HepG2 (cell line): Measurements from ENCODE around the gene NDUFB8. TPM values are rescaled to one million over a fixed set of nuclear protein-coding genes. Genes with fewer than 3 reads are reported as not detected.

ENCODE experiments used
- ATAC-seq: fragments of 200-7000 bp; cut with Tn5 transposase; 3 replicates; pipeline ENCODE4 v1.9.1; 2020; ENCODE audit warnings: mild to moderate bottlenecking, moderate library complexity
- BruUV-seq: library from RNA; stranded (reverse); fragments of 400-500 nt; replicated peaks from 2 replicates; lab custom pipeline; 2021; lab: Mats Ljungman, UMichigan
- CTCF ChIA-PET: fragments of 300-600 bp; formaldehyde crosslinking; extraction: SDS; loops from one replicate; lab custom pipeline; 2021; ENCODE audit warnings: low total read pairs, inconsistent platforms, low intra/inter-chr PET ratio; lab: Yijun Ruan, JAX
- POLR2A ChIA-PET: fragments of 350-600 bp; sonication (Branson Sonifier 250); formaldehyde crosslinking; loops from one replicate; lab custom pipeline; 2020; ENCODE audit warnings: antibody characterized with exemption, inconsistent platforms; lab: Yijun Ruan, JAX
- DNase-seq: peaks from one replicate; pipeline ENCODE4 v3.0.0-alpha.2; 2015; ENCODE audit warnings: low spot score
- FAIRE-seq: peaks from 3 replicates; lab custom pipeline; 2011; peaks lifted over from hg19 to GRCh38; lab: Jason Lieb, UNC
- H2AFZ ChIP-seq: one replicate; pipeline ENCODE4 v1.6.1; 2011; ENCODE audit warnings: low read length, inconsistent platforms
- H3K27ac ChIP-seq: fragments of 300-600 bp; 3 replicates; pipeline ENCODE4 v1.8.0; 2011; ENCODE audit warnings: mixed run types, mild to moderate bottlenecking, mixed read lengths, low read length, inconsistent platforms; ENCODE audit not compliant: insufficient read depth; ENCODE audit errors: extremely low read length
- H3K27me3 ChIP-seq, 2 experiments: fragments of 200-600 bp in 1 of 2; 2 replicates in 1 of 2; 3 replicates in 1 of 2; pipeline versions ENCODE4 v1.6.0 to v1.8.0; 2011; ENCODE audit warnings: low read length in 2 of 2, mild to moderate bottlenecking in 2 of 2, moderate library complexity in 2 of 2, inconsistent platforms in 1 of 2; ENCODE audit not compliant: insufficient read depth in 2 of 2, control insufficient read depth in 1 of 2
- H3K36me3 ChIP-seq, 2 experiments: fragments of 200-600 bp in 1 of 2; replicated peaks in 1 of 2; 2 replicates in 1 of 2; 3 replicates in 1 of 2; pipeline versions ENCODE4 v1.5.1 to v1.8.0; 2011; ENCODE audit warnings: low read length in 2 of 2, inconsistent platforms in 1 of 2; ENCODE audit not compliant: insufficient read depth in 2 of 2, control insufficient read depth in 1 of 2
- H3K4me1 ChIP-seq: 2 replicates; pipeline ENCODE4 v1.5.1; 2012; ENCODE audit warnings: low read length, inconsistent platforms; ENCODE audit not compliant: insufficient read depth
- H3K4me2 ChIP-seq: 2 replicates; pipeline ENCODE4 v1.6.0; 2011; ENCODE audit warnings: low read depth, low read length, inconsistent platforms
- H3K4me3 ChIP-seq, 3 experiments: fragments of 200-600 bp in 1 of 3; sonication (generic), shearing (Covaris generic) in 1 of 3; replicated peaks in 1 of 3; 2 replicates each; pipeline ENCODE4 v1.5.1; 2011 to 2016; ENCODE audit warnings: low read length in 3 of 3, inconsistent platforms in 2 of 3, low read depth in 2 of 3, mild to moderate bottlenecking in 2 of 3, control low read depth in 1 of 3, mixed read lengths in 1 of 3; ENCODE audit not compliant: insufficient read depth in 1 of 3
- H3K79me2 ChIP-seq: one replicate; pipeline ENCODE4 v1.6.1; 2011; ENCODE audit warnings: low read length, inconsistent platforms; ENCODE audit not compliant: insufficient read depth
- H3K9ac ChIP-seq: 2 replicates; pipeline ENCODE4 v1.6.0; 2011; ENCODE audit warnings: mild to moderate bottlenecking, low read depth, low read length, inconsistent platforms; ENCODE audit not compliant: insufficient read depth
- H3K9me3 ChIP-seq: 2 replicates; pipeline ENCODE4 v1.5.1; 2012; ENCODE audit warnings: mild to moderate bottlenecking, low read length
- H4K20me1 ChIP-seq: 2 replicates; pipeline ENCODE4 v1.6.0; 2011; ENCODE audit warnings: inconsistent platforms, mild to moderate bottlenecking, low read length, moderate library complexity; ENCODE audit not compliant: insufficient read depth
- AKAP8 ChIP-seq: sonication (generic); formaldehyde crosslinking; IDR thresholded peaks from 2 replicates; pipeline ENCODE4 v1.5.1; 2020; ENCODE audit warnings: mild to moderate bottlenecking, missing genetic modification reagents
- ARNT ChIP-seq: fragments of 450-650 bp; IDR thresholded peaks from 2 replicates; pipeline ENCODE4 v1.6.1; 2017
- CAMTA2 ChIP-seq: sonication (generic); formaldehyde crosslinking; IDR thresholded peaks from 2 replicates; pipeline ENCODE4 v1.4.0; 2020; ENCODE audit warnings: mild to moderate bottlenecking, missing genetic modification reagents, borderline replicate concordance
- CHD4 ChIP-seq: fragments of 200-600 bp; sonication (generic); IDR thresholded peaks from 2 replicates; pipeline ENCODE4 v1.7.0; 2017; ENCODE audit warnings: mild to moderate bottlenecking, low read length, borderline replicate concordance
- FOXK1 ChIP-seq: sonication (generic); formaldehyde crosslinking; IDR thresholded peaks from 2 replicates; pipeline ENCODE4 v1.4.0; 2020; ENCODE audit warnings: low read depth, missing genetic modification reagents, borderline replicate concordance
- HINFP ChIP-seq: sonication (generic); formaldehyde crosslinking; IDR thresholded peaks from 2 replicates; pipeline ENCODE4 v1.4.0; 2020; ENCODE audit warnings: low read depth, mild to moderate bottlenecking, missing genetic modification reagents
- NFYB ChIP-seq: sonication (generic); formaldehyde crosslinking; IDR thresholded peaks from 2 replicates; pipeline ENCODE4 v1.4.0; 2020; ENCODE audit warnings: missing genetic modification reagents
- NONO ChIP-seq, 2 experiments: fragments of 450-650 bp in 1 of 2; sonication (generic) in 1 of 2; formaldehyde crosslinking in 1 of 2; IDR thresholded peaks in 1 of 2; conservative IDR thresholded peaks in 1 of 2; 2 replicates each; pipeline versions ENCODE4 v1.6.1 to v1.8.0; 2017 to 2022; ENCODE audit warnings: mild to moderate bottlenecking in 1 of 2, missing genetic modification reagents in 1 of 2, moderate library complexity in 1 of 2
- RORA ChIP-seq: sonication (generic); formaldehyde crosslinking; IDR thresholded peaks from 2 replicates; pipeline ENCODE4 v1.5.0; 2020; ENCODE audit warnings: mild to moderate bottlenecking, missing genetic modification reagents, moderate library complexity
- SALL2 ChIP-seq: sonication (generic); formaldehyde crosslinking; IDR thresholded peaks from 2 replicates; pipeline ENCODE4 v1.8.1; 2023; ENCODE audit warnings: mild to moderate bottlenecking, missing genetic modification reagents, inconsistent platforms
- ZBTB20 ChIP-seq: sonication (generic); formaldehyde crosslinking; IDR thresholded peaks from 2 replicates; pipeline ENCODE4 v1.8.1; 2023; ENCODE audit warnings: missing genetic modification reagents, low read depth, mild to moderate bottlenecking, borderline replicate concordance
- ZBTB38 ChIP-seq: sonication (generic); formaldehyde crosslinking; IDR thresholded peaks from 2 replicates; pipeline ENCODE4 v1.5.1; 2020; ENCODE audit warnings: mild to moderate bottlenecking, missing genetic modification reagents
- ZBTB8A ChIP-seq: sonication (generic); formaldehyde crosslinking; IDR thresholded peaks from 2 replicates; pipeline ENCODE4 v1.4.0; 2020; ENCODE audit warnings: mild to moderate bottlenecking, low read depth, missing genetic modification reagents, borderline replicate concordance
- ZNF121 ChIP-seq: sonication (generic); formaldehyde crosslinking; IDR thresholded peaks from 2 replicates; pipeline ENCODE4 v1.5.0; 2020; ENCODE audit warnings: mild to moderate bottlenecking, missing genetic modification reagents
- ZNF24 ChIP-seq: fragments of 450-650 bp; IDR thresholded peaks from 2 replicates; pipeline ENCODE4 v1.6.1; 2017; ENCODE audit warnings: antibody characterized with exemption, mild to moderate bottlenecking
- WGBS: methylation state at CpG from one replicate; pipeline ENCODE4 v1.1.6; 2017; ENCODE audit warnings: low lambda C conversion rate; 5-methylcytosine and 5-hydroxymethylcytosine counted together
- in situ Hi-C: cut with HindIII; loops from 2 replicates; pipeline ENCODE4 v1.10.0; 2017; ENCODE audit warnings: low pct_unique_long_range_greater_than_20kb; ENCODE audit not compliant: extremely low pct_ligation_motif_present
- intact Hi-C: fragments of 100-400 bp; cut with micrococcal nuclease; formaldehyde crosslinking; loops from one replicate; pipeline ENCODE4 v1.10.0; 2022; ENCODE audit not compliant: unreplicated experiment
- polyA plus RNA-seq, 8 experiments: library from polyadenylated mRNA; depleted of rRNA in 3 of 8; stranded (reverse) in 7 of 8; unstranded in 1 of 8; fragments of >200 nt; fragmentation: Illumina TruSeq in 4 of 8; extraction: Trizol in 4 of 8; gene quantifications; 2 replicates each; pipeline versions ENCODE4 v1.2.1 to v1.2.3, GENCODE V29; 2011 to 2016; ENCODE audit warnings: low read depth in 4 of 8, missing spikeins in 1 of 8, mixed read lengths in 1 of 8; ENCODE audit not compliant: insufficient read depth in 1 of 8
- total RNA-seq, 5 experiments: library from RNA; depleted of rRNA; stranded (reverse); fragments of >200 nt; fragmentation: Illumina TruSeq; extraction: Trizol; gene quantifications; 2 replicates each; pipeline ENCODE4 v1.2.3, GENCODE V29; 2016; ENCODE audit warnings: low read depth in 1 of 5

The NDUFB8 gene
- total and polyA plus RNA-seq, 2 of the 13 experiments (the other 11 are each of a cell fraction or from before 2014, with no cell fraction given): 210 to 216 TPM

DNA sequence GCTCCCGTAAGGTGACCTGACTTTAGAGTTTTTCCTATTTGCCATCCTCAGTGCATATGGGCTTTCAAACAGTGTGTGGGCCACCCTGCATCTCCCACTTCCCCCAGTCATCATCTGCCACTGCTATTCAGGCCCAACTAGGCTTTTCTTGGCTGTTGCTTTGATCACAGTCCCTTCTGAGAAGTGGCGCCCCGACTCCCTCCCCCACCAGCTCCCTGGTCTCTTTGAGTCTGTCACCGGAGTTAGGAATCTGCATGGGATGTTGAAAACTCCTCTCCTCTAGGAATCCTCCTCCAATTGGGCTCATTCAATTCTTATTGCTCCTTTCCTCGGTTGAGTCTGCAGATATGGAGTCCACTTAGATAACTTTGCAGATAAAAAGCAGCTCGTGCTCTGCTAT lies 38.2 kb upstream of the NDUFB8 start:
- TF ChIP-seq CHD4 (no peak), NFYB (CRISPR knock-in tag) (no peak), AKAP8 (CRISPR knock-in tag) (no peak), ZBTB8A (CRISPR knock-in tag) (no peak), ZNF24 (no peak), HINFP (no peak), NONO (IDR thresholded peaks at IDR 0.05) (no peak), NONO (CRISPR knock-in tag; conservative IDR thresholded peaks at IDR 0.05) (no peak), SALL2 (CRISPR knock-in tag) (no peak), ZBTB38 (CRISPR knock-in tag) (no peak), ZNF121 (CRISPR knock-in tag) (no peak), FOXK1 (CRISPR knock-in tag) (no peak), ARNT (no peak), CAMTA2 (CRISPR knock-in tag) (no peak), RORA (CRISPR knock-in tag) (no peak), ZBTB20 (CRISPR knock-in tag) (no peak)
- TF ChIP-seq, all 625 proteins: peak for 0
- no peak for FAIRE-seq
- no peaks in the 10 kb centered on the region for H3K9me3 ChIP-seq

More for the DNA sequence above, 38.2 kb upstream of the NDUFB8 start:
- peaks cover 27% of the 10 kb centered on the region for H3K4me1 ChIP-seq
- H3K79me2 ChIP-seq: no peaks in the 10 kb centered on the region
- ChIA-PET POLR2A (no interaction called here), CTCF (no interaction called here)
- intact Hi-C loops: no loop called here
- no peak for ATAC-seq
- H2AFZ ChIP-seq: no peak overlapping the region
- no peaks in the 10 kb centered on the region for H3K36me3 ChIP-seq
- WGBS: 22% methylated on average over 6 of the region's 6 CpGs
- in situ Hi-C loops: no loop called here
- H3K4me2 ChIP-seq: no peak overlapping the region
- no peak overlapping the region for H3K4me3 ChIP-seq
- BruUV-seq: no TSS peak
- H3K9ac ChIP-seq: no peak overlapping the region
- no peaks in the 10 kb centered on the region for H4K20me1 ChIP-seq
- DNase-seq: no peak
- no peak overlapping the region for H3K27ac ChIP-seq
- H3K27me3 ChIP-seq: peaks cover 2 to 23% of the 10 kb centered on the region in 2 experiments; a peak in 2 of 5 replicates
